ENCODE results near the gene USP37.

Gene USP37

DNA sequence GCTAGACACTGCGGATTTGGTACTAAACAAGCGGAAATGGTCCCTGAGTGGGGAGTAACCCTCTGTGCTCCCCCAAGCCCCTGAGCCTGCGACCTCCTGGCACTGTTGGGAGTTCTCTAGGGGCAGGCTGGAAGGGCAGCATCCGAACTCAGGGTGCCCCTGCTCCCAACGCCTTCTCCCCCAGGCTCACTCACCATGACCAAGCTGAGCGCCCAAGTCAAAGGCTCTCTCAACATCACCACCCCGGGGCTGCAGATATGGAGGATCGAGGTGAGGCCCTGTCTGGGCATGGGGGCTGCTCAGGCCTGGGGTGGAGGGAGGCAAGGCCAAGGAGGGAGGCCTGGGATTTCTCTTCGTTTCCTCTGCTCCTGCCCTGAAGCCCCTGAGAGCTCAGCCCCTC lies 144.6 kb downstream of the USP37 start:
- H3K4me1 ChIP-seq (ENCODE audit: low read length) = no peaks in the 10 kb centered on the region
- no peaks in the 10 kb centered on the region for H3K27me3 ChIP-seq (ENCODE audit: low read depth, low read length)
- no peaks in the 10 kb centered on the region for H3K79me2 ChIP-seq (ENCODE audit: low read length)
- no peaks in the 10 kb centered on the region for H4K20me1 ChIP-seq (ENCODE audit: insufficient read depth, low read length)
- H3K27ac ChIP-seq (ENCODE audit: low read length) = no peak overlapping the region
- no peak for TF ChIP-seq EZH2phosphoT487 (IDR thresholded peaks at IDR 0.05; ENCODE audit: low read depth)
- TF ChIP-seq CTCF (IDR thresholded peaks at IDR 0.05; ENCODE audit: low read depth, low read length) = no peak
- no peaks in the 10 kb centered on the region for H3K9me3 ChIP-seq (ENCODE audit: insufficient read depth, low read length)
- H2AFZ ChIP-seq (ENCODE audit: low read depth, low read length) = no peak overlapping the region
- no peak overlapping the region for H3K9ac ChIP-seq (ENCODE audit: low read length)
- no peaks in the 10 kb centered on the region for H3K36me3 ChIP-seq (replicated peaks; ENCODE audit: low read depth, low read length)
- no peak overlapping the region for H3K4me2 ChIP-seq (ENCODE audit: low read length)
- no peak overlapping the region for H3K4me3 ChIP-seq (ENCODE audit: low read length)

- Histone ChIP-seq H3K79me2 (ENCODE audit: low read length) (no peaks in the 10 kb centered on the region), H2AFZ (ENCODE audit: low read depth, low read length) (no peak overlapping the region), H3K4me1 (ENCODE audit: low read length) (no peaks in the 10 kb centered on the region), H3K4me2 (ENCODE audit: low read length) (no peak overlapping the region), H3K27me3 (ENCODE audit: low read depth, low read length) (no peaks in the 10 kb centered on the region), H3K36me3 (replicated peaks; ENCODE audit: low read depth, low read length) (no peaks in the 10 kb centered on the region), H3K4me3 (ENCODE audit: low read length) (no peak overlapping the region), H3K9ac (ENCODE audit: low read length) (no peak overlapping the region), H3K27ac (ENCODE audit: low read length) (no peak overlapping the region), H3K9me3 (ENCODE audit: insufficient read depth, low read length) (no peaks in the 10 kb centered on the region), H4K20me1 (ENCODE audit: insufficient read depth, low read length) (no peaks in the 10 kb centered on the region)
- TF ChIP-seq EZH2phosphoT487 (IDR thresholded peaks at IDR 0.05; ENCODE audit: low read depth) (no peak), CTCF (IDR thresholded peaks at IDR 0.05; ENCODE audit: low read depth, low read length) (no peak)
Observed at GRCh38 chr2:218422403-218423086, 145.6 kb downstream of the USP37 start.

DNA sequence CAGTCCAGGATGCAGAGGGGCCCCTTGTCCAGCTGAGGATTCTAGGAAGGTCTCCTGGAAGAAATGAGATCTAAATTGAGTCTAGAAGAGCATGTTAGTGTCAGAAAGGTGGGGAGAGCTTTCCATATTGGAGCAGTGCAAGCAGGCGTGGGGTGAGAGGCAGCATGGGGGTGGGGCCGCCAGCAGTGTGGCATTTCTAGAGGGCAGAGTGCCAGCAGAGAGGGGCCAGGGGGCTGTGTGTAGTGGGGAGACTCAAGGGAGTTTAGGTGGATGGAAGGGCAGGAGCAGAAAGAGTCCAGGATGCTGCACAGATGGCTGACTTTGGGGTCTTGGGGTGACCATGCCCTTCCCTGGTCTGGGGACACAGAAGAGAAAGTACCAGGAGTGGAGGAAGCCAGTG lies 147.1 kb downstream of the USP37 start:
- H3K79me2 ChIP-seq (ENCODE audit: low read length) = no peaks in the 10 kb centered on the region
- H3K9me3 ChIP-seq (ENCODE audit: insufficient read depth, low read length) = no peaks in the 10 kb centered on the region
- H3K36me3 ChIP-seq (replicated peaks; ENCODE audit: low read depth, low read length) = no peaks in the 10 kb centered on the region
- no peak overlapping the region for H3K27ac ChIP-seq (ENCODE audit: low read length)
- TF ChIP-seq CTCF (IDR thresholded peaks at IDR 0.05; ENCODE audit: low read depth, low read length) = no peak
- TF ChIP-seq EZH2phosphoT487 (IDR thresholded peaks at IDR 0.05; ENCODE audit: low read depth) = no peak
- no peak overlapping the region for H3K9ac ChIP-seq (ENCODE audit: low read length)
- H3K27me3 ChIP-seq (ENCODE audit: low read depth, low read length) = no peaks in the 10 kb centered on the region
- H3K4me3 ChIP-seq (ENCODE audit: low read length) = no peak overlapping the region
- no peaks in the 10 kb centered on the region for H4K20me1 ChIP-seq (ENCODE audit: insufficient read depth, low read length)
- no peaks in the 10 kb centered on the region for H3K4me1 ChIP-seq (ENCODE audit: low read length)
- H2AFZ ChIP-seq (ENCODE audit: low read depth, low read length) = no peak overlapping the region
- no peak overlapping the region for H3K4me2 ChIP-seq (ENCODE audit: low read length)

DNA sequence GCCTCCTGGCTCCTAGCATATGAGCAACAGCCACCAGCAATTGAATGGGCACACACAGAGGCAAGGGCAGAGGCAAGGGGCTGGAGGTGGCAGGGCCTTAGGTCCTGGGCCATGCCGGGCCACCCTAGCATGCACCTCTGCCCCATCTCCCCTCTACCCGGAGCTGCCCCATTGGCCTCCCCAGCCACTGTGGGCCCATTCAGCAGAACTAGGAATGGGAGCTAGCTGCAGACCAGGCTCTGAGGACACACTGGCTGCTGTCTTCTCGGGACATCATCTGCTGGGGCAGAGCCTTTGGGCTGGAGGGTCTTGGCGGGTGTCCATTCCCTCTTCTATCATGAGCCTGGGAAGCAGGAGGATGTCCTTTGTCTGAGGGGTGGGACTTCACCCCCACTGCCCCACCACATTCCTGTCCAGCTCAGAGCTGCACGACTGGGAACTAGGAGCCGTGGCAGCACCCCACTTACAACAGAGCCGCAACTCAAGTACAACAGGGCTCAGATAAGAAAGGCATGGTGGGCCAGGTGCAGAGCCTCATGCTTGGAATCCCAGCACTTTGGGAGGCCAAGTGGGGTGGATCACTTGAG lies 148.4 kb downstream of the USP37 start:
- Histone ChIP-seq H4K20me1 (ENCODE audit: insufficient read depth, low read length) (no peaks in the 10 kb centered on the region), H3K79me2 (ENCODE audit: low read length) (no peaks in the 10 kb centered on the region), H2AFZ (ENCODE audit: low read depth, low read length) (no peak overlapping the region), H3K27ac (ENCODE audit: low read length) (no peak overlapping the region), H3K9ac (ENCODE audit: low read length) (no peak overlapping the region), H3K4me2 (ENCODE audit: low read length) (no peak overlapping the region), H3K36me3 (replicated peaks; ENCODE audit: low read depth, low read length) (no peaks in the 10 kb centered on the region), H3K9me3 (ENCODE audit: insufficient read depth, low read length) (no peaks in the 10 kb centered on the region), H3K27me3 (ENCODE audit: low read depth, low read length) (no peaks in the 10 kb centered on the region), H3K4me3 (ENCODE audit: low read length) (no peak overlapping the region), H3K4me1 (ENCODE audit: low read length) (no peaks in the 10 kb centered on the region)
- no peak for TF ChIP-seq EZH2phosphoT487 (IDR thresholded peaks at IDR 0.05; ENCODE audit: low read depth)
